OCI-LY7 (cell line): ENCODE results near the gene IFITM10. TPM values are rescaled to one million over a fixed set of nuclear protein-coding genes. Genes with fewer than 3 reads are reported as not detected.

Source experiments
- BruUV-seq: library from RNA; stranded (reverse); fragments of 400-500 nt; replicated peaks from 2 replicates; lab custom pipeline; 2021; lab: Mats Ljungman, UMichigan
- CTCF ChIA-PET: fragments of 300-600 bp; sonication (Branson Sonifier 250); formaldehyde crosslinking; loops from one replicate; lab custom pipeline; 2022; ENCODE audit warnings: antibody characterized with exemption; ENCODE audit not compliant: unreplicated experiment; lab: Charles Lee
- POLR2A ChIA-PET: fragments of 300-600 bp; sonication (Branson Sonifier 250); formaldehyde crosslinking; loops from one replicate; lab custom pipeline; 2022; ENCODE audit warnings: antibody characterized with exemption; lab: Charles Lee
- DNase-seq: peaks from one replicate; pipeline ENCODE4 v3.0.0-alpha.2; 2015; ENCODE audit warnings: low spot score
- H2AFZ ChIP-seq: fragments of 200-600 bp; sonication (generic), shearing (Covaris generic); 2 replicates; pipeline ENCODE4 v1.6.1; 2014; ENCODE audit warnings: mild to moderate bottlenecking, antibody characterized with exemption, low read length, moderate library complexity
- H3K27ac ChIP-seq: fragments of 200-600 bp; sonication (generic); 2 replicates; pipeline ENCODE4 v1.5.1; 2014; ENCODE audit warnings: mixed run types, low read depth, mild to moderate bottlenecking, moderate library complexity, low read length, inconsistent platforms; ENCODE audit not compliant: poor library complexity, severe bottlenecking
- H3K36me3 ChIP-seq: fragments of 200-600 bp; sonication (generic); 2 replicates; pipeline ENCODE4 v1.6.1; 2014; ENCODE audit warnings: mild to moderate bottlenecking, antibody characterized with exemption, low read length, moderate library complexity, mixed read lengths; ENCODE audit not compliant: insufficient read depth
- H3K4me1 ChIP-seq: fragments of 200-600 bp; sonication (generic); 2 replicates; pipeline ENCODE4 v1.5.1; 2014; ENCODE audit warnings: mild to moderate bottlenecking, low read length; ENCODE audit not compliant: insufficient read depth, poor library complexity, severe bottlenecking
- H3K4me2 ChIP-seq: fragments of 200-600 bp; sonication (generic); 2 replicates; pipeline ENCODE4 v1.6.1; 2014; ENCODE audit warnings: mild to moderate bottlenecking, low read length
- H3K4me3 ChIP-seq: fragments of 200-600 bp; sonication (generic); 2 replicates; pipeline ENCODE4 v1.5.1; 2014; ENCODE audit warnings: mild to moderate bottlenecking, low read depth, low read length; ENCODE audit not compliant: poor library complexity, severe bottlenecking
- H3K79me2 ChIP-seq: fragments of 200-600 bp; sonication (generic); 2 replicates; pipeline ENCODE4 v1.6.1; 2016; ENCODE audit warnings: low read depth, mild to moderate bottlenecking, low read length, moderate library complexity, mixed read lengths; ENCODE audit not compliant: insufficient read depth
- H3K9me2 ChIP-seq: fragments of 200-600 bp; sonication (generic); 2 replicates; pipeline ENCODE4 v1.6.1; 2016; ENCODE audit warnings: mild to moderate bottlenecking, low read length, mixed read lengths; ENCODE audit not compliant: insufficient read depth
- H3K9me3 ChIP-seq: fragments of 200-600 bp; sonication (generic); 2 replicates; pipeline ENCODE4 v1.6.1; 2014; ENCODE audit warnings: mild to moderate bottlenecking, mixed run types, low read length, mixed read lengths
- H4K20me1 ChIP-seq: fragments of 200-600 bp; sonication (generic); 2 replicates; pipeline ENCODE4 v1.6.1; 2014; ENCODE audit warnings: mild to moderate bottlenecking, antibody characterized with exemption, low read length, moderate library complexity, mixed read lengths; ENCODE audit not compliant: insufficient read depth
- CTCF ChIP-seq: fragments of 200-600 bp; sonication (generic); conservative IDR thresholded peaks from 2 replicates; pipeline ENCODE4 v1.5.1; 2014; ENCODE audit warnings: mild to moderate bottlenecking, antibody characterized with exemption, low read length, moderate library complexity, mixed read lengths
- EZH2phosphoT487 ChIP-seq: fragments of 200-600 bp; sonication (generic); IDR thresholded peaks from 2 replicates; pipeline ENCODE4 v1.6.1; 2018; ENCODE audit warnings: low read depth, borderline replicate concordance, mild to moderate bottlenecking, mixed run types, antibody characterized with exemption, low read length, moderate library complexity, mixed read lengths
- intact Hi-C: fragments of 100-400 bp; cut with micrococcal nuclease; formaldehyde crosslinking; loops from one replicate; pipeline ENCODE4 v1.10.0; 2022; ENCODE audit not compliant: unreplicated experiment
- total RNA-seq, 2 experiments: library from RNA; depleted of rRNA in 1 of 2; stranded (reverse); fragments of >200 nt in 1 of 2; shearing (Covaris generic) in 1 of 2; gene quantifications; 2 replicates each; pipeline ENCODE4 v1.2.3, GENCODE V29; 2014 to 2022

Gene IFITM10
- total RNA-seq, 2 experiments from 2014 or later, result 0.30 to 0.38 TPM

DNA sequence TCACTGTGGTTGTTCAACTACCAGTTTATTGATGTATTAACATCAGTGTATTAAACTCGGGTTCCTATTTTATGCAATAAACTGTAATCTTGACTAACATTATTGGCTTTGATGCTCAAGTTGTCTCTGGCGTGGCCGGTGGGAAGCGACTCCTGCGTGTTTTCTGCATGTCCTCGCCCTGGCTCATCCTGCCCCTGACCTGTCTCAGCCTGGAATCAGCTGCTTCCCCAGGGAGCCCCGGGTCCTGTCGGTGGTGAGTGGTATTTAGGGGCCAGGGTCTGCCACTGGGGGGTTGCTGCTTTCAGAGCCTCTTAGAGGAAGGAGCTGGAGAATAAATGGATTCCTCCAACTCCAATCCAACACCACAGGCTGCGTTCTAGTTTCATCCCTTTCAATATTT is 22.5 kb downstream of the IFITM10 start:
- Histone ChIP-seq H2AFZ (no peak overlapping the region), H3K9me2 (no peaks in the 10 kb centered on the region), H3K9me3 (no peaks in the 10 kb centered on the region), H4K20me1 (no peaks in the 10 kb centered on the region), H3K4me3 (no peak overlapping the region), H3K4me1 (peaks cover 13% of the 10 kb centered on the region), H3K4me2 (no peak overlapping the region), H3K27ac (no peak overlapping the region), H3K36me3 (no peaks in the 10 kb centered on the region), H3K79me2 (no peaks in the 10 kb centered on the region)
- intact Hi-C loops, result no loop called here
- POLR2A ChIA-PET, result no interaction called here
- no peak for DNase-seq
- BruUV-seq, result no TSS peak
- TF ChIP-seq CTCF (no peak), EZH2phosphoT487 (no peak)
- CTCF ChIA-PET, result no interaction called here

DNA sequence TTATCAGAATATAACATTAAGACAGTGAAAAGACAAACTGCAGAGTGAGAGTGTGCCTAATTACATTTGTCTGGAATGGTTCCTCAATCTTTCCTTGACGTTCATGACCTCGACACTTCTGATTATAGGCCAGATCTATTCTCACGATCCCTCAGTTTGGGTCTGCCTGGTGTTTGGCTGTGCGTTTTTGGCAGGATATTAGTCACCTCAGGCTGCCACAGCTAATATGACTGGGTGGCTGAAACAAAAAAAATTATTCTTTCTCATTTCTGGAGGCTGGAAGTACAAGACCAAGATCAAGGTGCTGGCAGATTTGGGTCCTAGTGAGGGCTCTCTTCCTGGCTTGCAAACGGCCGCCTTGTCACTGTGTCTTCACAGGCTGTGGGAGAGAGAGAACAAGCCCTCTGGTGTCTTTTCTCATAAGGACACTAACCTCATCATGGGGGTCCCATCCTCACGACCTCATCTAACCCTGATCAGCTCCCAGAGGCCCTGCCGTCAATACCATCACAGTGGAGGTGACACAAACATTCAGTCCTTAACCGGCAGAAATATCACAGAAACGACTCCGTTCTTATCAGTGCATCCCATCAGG is 23.2 kb downstream of the IFITM10 start:
- ChIA-PET POLR2A (no interaction called here), CTCF (no interaction called here)
- H4K20me1 ChIP-seq, result no peaks in the 10 kb centered on the region
- H3K9me3 ChIP-seq, result no peaks in the 10 kb centered on the region
- H2AFZ ChIP-seq, result no peak overlapping the region
- no peak overlapping the region for H3K4me2 ChIP-seq
- H3K9me2 ChIP-seq, result no peaks in the 10 kb centered on the region
- H3K79me2 ChIP-seq, result no peaks in the 10 kb centered on the region
- no peak for DNase-seq
- TF ChIP-seq CTCF, result no peak
- no peak for TF ChIP-seq EZH2phosphoT487
- intact Hi-C loops, result no loop called here
- no peaks in the 10 kb centered on the region for H3K36me3 ChIP-seq
- no TSS peak for BruUV-seq
- no peak overlapping the region for H3K4me3 ChIP-seq
- peaks cover 13% of the 10 kb centered on the region for H3K4me1 ChIP-seq
- no peak overlapping the region for H3K27ac ChIP-seq

DNA sequence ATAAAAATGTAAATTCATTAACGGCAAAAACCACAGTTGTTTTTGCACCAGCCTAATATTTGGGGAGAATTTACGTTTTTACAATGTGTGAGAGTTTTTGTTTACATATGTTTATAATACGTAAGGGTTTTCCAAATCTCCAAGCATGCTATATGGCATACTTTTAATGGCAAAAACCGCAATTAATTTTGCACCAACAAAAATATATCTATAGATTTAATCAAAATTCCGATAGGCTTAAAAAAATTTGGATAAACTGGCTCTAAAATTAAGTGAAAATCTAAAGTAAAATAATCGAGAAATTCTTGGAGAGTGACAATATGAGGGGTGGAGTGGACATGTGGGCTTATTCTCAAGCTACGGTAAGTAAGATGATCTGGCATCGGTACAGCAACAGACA is 30.6 kb downstream of the IFITM10 start:
- no peak for TF ChIP-seq EZH2phosphoT487
- BruUV-seq, result no TSS peak
- ChIA-PET POLR2A (no interaction called here), CTCF (no interaction called here)
- Histone ChIP-seq H3K27ac (no peak overlapping the region), H3K4me2 (no peak overlapping the region), H3K4me1 (no peaks in the 10 kb centered on the region), H3K36me3 (no peaks in the 10 kb centered on the region), H3K9me2 (no peaks in the 10 kb centered on the region), H3K79me2 (no peaks in the 10 kb centered on the region), H4K20me1 (no peaks in the 10 kb centered on the region), H3K4me3 (no peak overlapping the region), H2AFZ (no peak overlapping the region), H3K9me3 (no peaks in the 10 kb centered on the region)
- DNase-seq, result no peak
- intact Hi-C loops, result no loop called here
